ENCODE measurements around the gene TSGA10IP. TPM values are rescaled to one million over a fixed set of nuclear protein-coding genes. Genes with fewer than 3 reads are reported as not detected.

The TSGA10IP gene
- total and polyA plus RNA-seq, 10 of the 15 experiments (the other 5 are each of a cell fraction or from before 2014, with no cell fraction given): not detected

DNA sequence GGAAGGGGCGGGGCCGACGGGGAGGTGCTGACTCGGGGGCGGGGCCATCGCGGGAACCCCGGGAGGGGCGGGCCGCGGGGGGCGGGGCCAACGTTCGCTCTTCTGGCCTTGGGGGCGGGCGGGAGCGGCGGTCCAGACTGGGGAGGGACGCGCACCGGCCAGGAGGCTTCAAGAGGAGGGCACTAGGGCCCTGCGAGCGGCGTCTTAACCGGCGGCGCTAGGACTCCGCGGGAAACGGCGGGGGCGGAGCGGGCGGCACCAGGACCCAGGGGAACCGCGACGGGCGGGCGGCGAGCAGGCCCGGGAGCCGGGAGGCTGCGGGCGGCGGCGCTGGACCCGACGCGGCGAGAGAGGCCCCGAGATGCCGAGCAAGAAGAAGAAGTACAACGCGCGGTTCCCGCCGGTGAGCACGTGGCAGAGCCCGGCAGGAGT lies 26.1 kb upstream of the TSGA10IP start, which contains the start of gene DRAP1:
DRAP1 (plus strand) TSS at position 286 of the 432 bp plus-strand sequence; CDS start at position 362, 76 bp downstream.
- Histone ChIP-seq H3K9ac (ENCODE audit: control insufficient read depth, insufficient read depth, low read length) (peak within 1 kb of the TSS; percentile 99), H3K4me2 (ENCODE audit: control insufficient read depth, insufficient read depth) (peak within 1 kb of the TSS; percentile 95), H3K79me2 (ENCODE audit: control insufficient read depth, insufficient read depth, low read length) (peaks cover 34% of the 10 kb centered on the region), H3K9me3 (replicated peaks; ENCODE audit: control insufficient read depth, insufficient read depth, low read length) (no peaks in the 10 kb centered on the region), H4K20me1 (ENCODE audit: control insufficient read depth, insufficient read depth) (no peaks in the 10 kb centered on the region), H3K4me3 (peak within 1 kb of the TSS; percentile 82), H3K27ac (ENCODE audit: control insufficient read depth, insufficient read depth) (peak within 1 kb of the TSS; percentile 91), H3K27me3 (replicated peaks in 1 of 2; ENCODE audit: control insufficient read depth in 2 of 2, insufficient read depth in 2 of 2, low read length in 1 of 2) (no peaks in the 10 kb centered on the region), H2AFZ (ENCODE audit: control insufficient read depth, low read depth, low read length) (peak within 1 kb of the TSS; percentile 77), H3K4me1 (ENCODE audit: control insufficient read depth, insufficient read depth, low read length) (peaks cover 22% of the 10 kb centered on the region), H3K36me3 (ENCODE audit: control insufficient read depth in 2 of 2, insufficient read depth in 2 of 2, low read length in 1 of 2) (peaks cover 0 to 2% of the 10 kb centered on the region in 2 experiments; a peak in 3 of 4 replicates)
- DNase-seq (ENCODE audit: low read depth, low spot score): peak; percentile 64
- no peak for FAIRE-seq
- RAD21 ChIA-PET (ENCODE audit: unreplicated experiment): interaction anchor here (1.8 kb wide), 1 partner anchor 28 kb away, joined by 5 read pairs; the partner anchor contains the start of gene CCDC85B
- SMC1A ChIA-PET (ENCODE audit: uncharacterized antibody, unreplicated experiment): interaction anchor here (1.7 kb wide), 1 partner anchor 25 kb away, joined by 6 read pairs; no protein-coding TSS in a partner anchor
- WGBS (ENCODE audit: insufficient coverage, insufficient replicate concordance, low lambda C conversion rate, missing lambda C conversion rate): under 1% methylated on average over 37 of the region's 59 CpGs
- intact Hi-C loops (cut with micrococcal nuclease; ENCODE audit: unreplicated experiment) (loop anchor here (2.0 kb wide), 1 partner anchor 42 kb away; the partner anchor contains the start of gene SART1), in situ Hi-C loops (cut with MboI) (no loop called here)
- BruUV-seq (replicated peaks): no TSS peak
- peak; percentile 95 for ATAC-seq
- POLR2A ChIA-PET: interaction anchor here (1.0 to 2.5 kb wide), 6 partner anchors 9 to 302 kb away, joined by 3 to 11 read pairs (median 4); partner anchors contain the start of genes CCDC85B and FIBP
- CTCF ChIA-PET: interaction anchor here (1.3 kb wide), 1 partner anchor 13 kb away, joined by 4 read pairs; no protein-coding TSS in a partner anchor
- no peak for TF ChIP-seq E2F8 (IDR thresholded peaks at IDR 0.05; ENCODE audit: low read depth, partially characterized antibody)
- TF ChIP-seq NR2C2 (IDR thresholded peaks at IDR 0.05; ENCODE audit: borderline replicate concordance, control insufficient read depth, insufficient read length, low read depth): no peak
- TF ChIP-seq, protein P1, sequence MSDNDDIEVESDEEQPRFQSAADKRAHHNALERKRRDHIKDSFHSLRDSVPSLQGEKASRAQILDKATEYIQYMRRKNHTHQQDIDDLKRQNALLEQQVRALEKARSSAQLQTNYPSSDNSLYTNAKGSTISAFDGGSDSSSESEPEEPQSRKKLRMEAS (IDR thresholded peaks at IDR 0.05; ENCODE audit: low read depth, low read length): 0 out of 2 replicates have a peak, but pooled peaks have one; percentile 16
- TF ChIP-seq SMC3 (IDR thresholded peaks at IDR 0.05; ENCODE audit: borderline replicate concordance, low read length): peak; percentile 23; the same call in 1 of the 2 replicates
- peak; percentile 92 for TF ChIP-seq ZNF592 (IDR thresholded peaks at IDR 0.05)
- TF ChIP-seq ZBED1 (IDR thresholded peaks at IDR 0.05; ENCODE audit: borderline replicate concordance): no peak
- peak; percentile 100 for TF ChIP-seq LARP7 (IDR thresholded peaks at IDR 0.05)
- TF ChIP-seq CBX3 (IDR thresholded peaks at IDR 0.05; ENCODE audit: borderline replicate concordance, low read depth): no peak
- TF ChIP-seq PAX8 (IDR thresholded peaks at IDR 0.05): no peak
- 0 out of 2 replicates have a peak, but pooled peaks have one; percentile 2 for TF ChIP-seq NRF1 (conservative IDR thresholded peaks at IDR 0.05; ENCODE audit: low read depth, low read length)
- no peak for TF ChIP-seq SUPT20H (IDR thresholded peaks at IDR 0.05; ENCODE audit: borderline replicate concordance, control insufficient read depth, low read depth, low read length)
- TF ChIP-seq, protein P2, sequence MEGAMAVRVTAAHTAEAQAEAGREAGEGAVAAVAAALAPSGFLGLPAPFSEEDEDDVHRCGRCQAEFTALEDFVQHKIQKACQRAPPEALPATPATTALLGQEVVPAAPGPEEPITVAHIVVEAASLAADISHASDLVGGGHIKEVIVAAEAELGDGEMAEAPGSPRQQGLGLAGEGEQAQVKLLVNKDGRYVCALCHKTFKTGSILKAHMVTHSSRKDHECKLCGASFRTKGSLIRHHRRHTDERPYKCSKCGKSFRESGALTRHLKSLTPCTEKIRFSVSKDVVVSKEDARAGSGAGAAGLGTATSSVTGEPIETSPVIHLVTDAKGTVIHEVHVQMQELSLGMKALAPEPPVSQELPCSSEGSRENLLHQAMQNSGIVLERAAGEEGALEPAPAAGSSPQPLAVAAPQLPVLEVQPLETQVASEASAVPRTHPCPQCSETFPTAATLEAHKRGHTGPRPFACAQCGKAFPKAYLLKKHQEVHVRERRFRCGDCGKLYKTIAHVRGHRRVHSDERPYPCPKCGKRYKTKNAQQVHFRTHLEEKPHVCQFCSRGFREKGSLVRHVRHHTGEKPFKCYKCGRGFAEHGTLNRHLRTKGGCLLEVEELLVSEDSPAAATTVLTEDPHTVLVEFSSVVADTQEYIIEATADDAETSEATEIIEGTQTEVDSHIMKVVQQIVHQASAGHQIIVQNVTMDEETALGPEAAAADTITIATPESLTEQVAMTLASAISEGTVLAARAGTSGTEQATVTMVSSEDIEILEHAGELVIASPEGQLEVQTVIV (IDR thresholded peaks at IDR 0.05; ENCODE audit: borderline replicate concordance, partially characterized antibody): peak; percentile 97
- peak; percentile 71; the same call in 1 of the 2 replicates for TF ChIP-seq MYB (IDR thresholded peaks at IDR 0.05; ENCODE audit: borderline replicate concordance, low read depth, low read length)
- peak; percentile 94 for TF ChIP-seq CREM (IDR thresholded peaks at IDR 0.05; ENCODE audit: low read depth)
